22Rv1 (cell line): Measurements from ENCODE around the gene SNX10.

Experiments used
- CTCF ChIP-seq: fragments of 450-650 bp; IDR thresholded peaks from 2 replicates; pipeline ENCODE4 v1.5.1; 2017; ENCODE audit warnings: mild to moderate bottlenecking
- ZFX ChIP-seq: fragments of 450-650 bp; IDR thresholded peaks from 2 replicates; pipeline ENCODE4 v1.6.1; 2017; ENCODE audit warnings: antibody characterized with exemption, borderline replicate concordance

GRCh38 chr7:26420422-26421019 lies 128.9 kb downstream of the SNX10 start:
- TF ChIP-seq CTCF (no peak), ZFX (no peak)
